Measurements from ENCODE around the gene PCNT.

Gene PCNT

GRCh38 chr21:46434322-46434958, 110.5 kb downstream of the PCNT start:
- Histone ChIP-seq H3K27me3 (ENCODE audit: low read depth, low read length) (no peaks in the 10 kb centered on the region), H3K9me3 (ENCODE audit: control insufficient read depth in 1 of 2, low read length in 2 of 2) (no peaks in the 10 kb centered on the region), H3K36me3 (ENCODE audit: control insufficient read depth in 1 of 2, insufficient read depth in 2 of 2, low read length in 2 of 2) (peaks cover 18 to 71% of the 10 kb centered on the region in 2 donors)

GRCh38 chr21:46435786-46436227, 111.9 kb downstream of the PCNT start:
- H3K27me3 ChIP-seq (ENCODE audit: low read depth, low read length) = no peaks in the 10 kb centered on the region
- H3K27ac ChIP-seq (ENCODE audit: low read length) = no peak overlapping the region
- H3K36me3 ChIP-seq (ENCODE audit: control insufficient read depth in 1 of 2, insufficient read depth in 2 of 2, low read length in 2 of 2) = peaks cover 20 to 74% of the 10 kb centered on the region in 2 donors
- H3K4me3 ChIP-seq (ENCODE audit: low read depth in 1 of 2, low read length in 2 of 2) = no peak overlapping the region
- no peaks in the 10 kb centered on the region for H3K9me3 ChIP-seq (ENCODE audit: control insufficient read depth in 1 of 2, low read length in 2 of 2)
- no peaks in the 10 kb centered on the region for H3K4me1 ChIP-seq (ENCODE audit: control insufficient read depth in 1 of 2, insufficient read depth in 2 of 2, low read length in 2 of 2)

More at GRCh38 chr21:46434322-46434958, 110.5 kb downstream of the PCNT start:
- Histone ChIP-seq H3K4me3 (ENCODE audit: low read depth in 1 of 2, low read length in 2 of 2) (no peak overlapping the region), H3K4me1 (ENCODE audit: control insufficient read depth in 1 of 2, insufficient read depth in 2 of 2, low read length in 2 of 2) (no peaks in the 10 kb centered on the region), H3K27ac (ENCODE audit: low read length) (no peak overlapping the region)

DNA sequence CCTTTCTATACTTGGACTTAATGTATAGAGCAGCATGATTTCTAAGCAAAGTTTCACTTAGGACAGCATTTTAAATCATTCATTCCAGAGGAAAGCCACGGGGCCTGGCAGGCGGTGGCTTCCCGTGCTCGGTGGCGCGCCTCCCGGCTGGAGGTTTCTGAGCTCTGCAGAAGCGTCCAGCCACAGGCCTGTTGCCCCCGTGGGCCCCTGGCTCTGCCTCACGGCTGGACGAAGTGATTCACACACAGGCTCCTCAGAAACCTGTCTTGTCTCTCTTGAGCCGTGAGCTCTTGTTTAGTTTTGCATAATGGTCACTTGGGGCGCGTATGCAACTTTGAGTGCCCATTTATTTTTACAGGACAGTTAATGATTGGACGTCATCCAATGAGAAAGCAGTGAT, 112.7 kb downstream of the PCNT start:
- no peak overlapping the region for H3K27ac ChIP-seq (ENCODE audit: low read length)
- H3K27me3 ChIP-seq (ENCODE audit: low read depth, low read length) = no peaks in the 10 kb centered on the region
- H3K36me3 ChIP-seq (ENCODE audit: control insufficient read depth in 1 of 2, insufficient read depth in 2 of 2, low read length in 2 of 2) = peaks cover 24 to 74% of the 10 kb centered on the region in 2 donors
- H3K4me1 ChIP-seq (ENCODE audit: control insufficient read depth in 1 of 2, insufficient read depth in 2 of 2, low read length in 2 of 2) = no peaks in the 10 kb centered on the region
- no peaks in the 10 kb centered on the region for H3K9me3 ChIP-seq (ENCODE audit: control insufficient read depth in 1 of 2, low read length in 2 of 2)
- H3K4me3 ChIP-seq (ENCODE audit: low read depth in 1 of 2, low read length in 2 of 2) = no peak overlapping the region

DNA sequence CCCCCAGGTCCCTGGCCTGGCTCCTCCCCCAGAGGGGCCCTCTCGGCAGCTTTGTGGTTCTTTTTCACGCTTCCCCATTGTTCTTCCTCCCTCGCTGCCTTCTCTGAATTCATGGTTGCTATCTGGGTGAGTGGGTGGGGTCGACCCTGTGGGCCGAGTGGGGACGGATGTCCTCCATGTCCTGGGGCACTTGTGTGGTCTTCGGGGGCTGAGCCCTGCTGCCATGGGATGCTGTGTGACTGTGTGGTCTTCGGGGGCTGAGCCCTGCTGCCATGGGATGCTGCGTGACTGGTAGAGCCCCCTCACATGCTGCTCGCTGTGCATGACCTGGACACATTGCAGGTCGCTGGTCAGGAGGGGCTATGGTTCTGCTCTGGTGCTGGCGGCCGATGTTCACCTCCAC, 113.1 kb downstream of the PCNT start:
- Histone ChIP-seq H3K9me3 (ENCODE audit: control insufficient read depth in 1 of 2, low read length in 2 of 2) (no peaks in the 10 kb centered on the region), H3K4me3 (ENCODE audit: low read depth in 1 of 2, low read length in 2 of 2) (no peak overlapping the region), H3K4me1 (ENCODE audit: control insufficient read depth in 1 of 2, insufficient read depth in 2 of 2, low read length in 2 of 2) (no peaks in the 10 kb centered on the region), H3K27me3 (ENCODE audit: low read depth, low read length) (no peaks in the 10 kb centered on the region), H3K36me3 (ENCODE audit: control insufficient read depth in 1 of 2, insufficient read depth in 2 of 2, low read length in 2 of 2) (peaks cover 24 to 74% of the 10 kb centered on the region in 2 donors), H3K27ac (ENCODE audit: low read length) (no peak overlapping the region)

DNA sequence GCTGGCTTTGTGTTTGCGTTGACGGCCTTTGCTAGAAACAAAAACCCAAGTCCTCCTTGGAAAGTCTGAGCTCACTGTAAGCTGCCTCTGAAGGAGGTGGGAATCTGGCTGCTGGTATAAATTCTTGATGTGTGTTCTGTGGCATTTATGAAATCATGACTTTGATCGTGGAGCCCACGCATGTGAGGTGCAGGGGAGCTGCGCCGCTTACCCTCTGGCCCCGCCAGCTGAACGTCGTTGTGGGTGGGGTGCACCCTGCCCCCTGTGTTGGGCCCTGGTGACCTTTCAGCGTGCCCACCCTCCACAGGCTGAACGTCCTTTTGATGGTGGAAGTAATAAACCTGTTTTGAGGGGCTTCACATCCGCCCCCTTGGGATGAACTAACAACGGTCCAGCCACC, 113.6 kb downstream of the PCNT start:
- Histone ChIP-seq H3K9me3 (ENCODE audit: control insufficient read depth in 1 of 2, low read length in 2 of 2) (no peaks in the 10 kb centered on the region), H3K27me3 (ENCODE audit: low read depth, low read length) (no peaks in the 10 kb centered on the region), H3K4me3 (ENCODE audit: low read depth in 1 of 2, low read length in 2 of 2) (no peak overlapping the region), H3K27ac (ENCODE audit: low read length) (no peak overlapping the region), H3K36me3 (ENCODE audit: control insufficient read depth in 1 of 2, insufficient read depth in 2 of 2, low read length in 2 of 2) (peaks cover 24 to 73% of the 10 kb centered on the region in 2 donors), H3K4me1 (ENCODE audit: control insufficient read depth in 1 of 2, insufficient read depth in 2 of 2, low read length in 2 of 2) (no peaks in the 10 kb centered on the region)

DNA sequence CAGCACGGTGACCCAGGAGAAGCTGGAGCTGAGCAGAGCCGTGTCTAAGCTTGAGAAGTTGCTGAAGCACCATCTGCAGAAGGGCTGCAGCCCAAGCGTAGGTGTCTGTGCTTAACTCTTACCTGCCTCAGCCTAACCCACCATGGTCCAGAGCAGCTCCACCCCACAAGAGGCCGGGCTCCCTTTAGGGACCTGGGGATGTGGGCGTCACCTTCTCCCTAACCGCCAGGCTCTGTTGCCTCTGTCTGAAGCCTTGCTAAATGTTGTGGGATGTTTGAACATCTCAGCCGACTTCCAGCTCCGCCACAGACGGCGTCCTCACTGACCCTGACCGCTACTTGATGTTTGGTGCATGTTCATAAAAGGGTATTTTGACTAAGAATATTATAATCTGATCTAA, 114.3 kb downstream of the PCNT start:
- Histone ChIP-seq H3K4me3 (ENCODE audit: low read depth in 1 of 2, low read length in 2 of 2) (no peak overlapping the region), H3K4me1 (ENCODE audit: control insufficient read depth in 1 of 2, insufficient read depth in 2 of 2, low read length in 2 of 2) (no peaks in the 10 kb centered on the region), H3K9me3 (ENCODE audit: control insufficient read depth in 1 of 2, low read length in 2 of 2) (no peaks in the 10 kb centered on the region), H3K27ac (ENCODE audit: low read length) (no peak overlapping the region), H3K36me3 (ENCODE audit: control insufficient read depth in 1 of 2, insufficient read depth in 2 of 2, low read length in 2 of 2) (peaks cover 24 to 75% of the 10 kb centered on the region in 2 donors), H3K27me3 (ENCODE audit: low read depth, low read length) (no peaks in the 10 kb centered on the region)

GRCh38 chr21:46439906-46440305, 116.0 kb downstream of the PCNT start:
- H3K27ac ChIP-seq (ENCODE audit: low read length) = no peak overlapping the region
- H3K36me3 ChIP-seq (ENCODE audit: control insufficient read depth in 1 of 2, insufficient read depth in 2 of 2, low read length in 2 of 2) = peaks cover 20 to 65% of the 10 kb centered on the region in 2 donors
- H3K9me3 ChIP-seq (ENCODE audit: control insufficient read depth in 1 of 2, low read length in 2 of 2) = no peaks in the 10 kb centered on the region
- H3K27me3 ChIP-seq (ENCODE audit: low read depth, low read length) = no peaks in the 10 kb centered on the region
- no peak overlapping the region for H3K4me3 ChIP-seq (ENCODE audit: low read depth in 1 of 2, low read length in 2 of 2)
- no peaks in the 10 kb centered on the region for H3K4me1 ChIP-seq (ENCODE audit: control insufficient read depth in 1 of 2, insufficient read depth in 2 of 2, low read length in 2 of 2)

- no peak overlapping the region for H3K4me3 ChIP-seq (ENCODE audit: low read depth in 1 of 2, low read length in 2 of 2)
- H3K27ac ChIP-seq (ENCODE audit: low read length) = no peak overlapping the region
- peaks cover 19 to 62% of the 10 kb centered on the region in 2 donors for H3K36me3 ChIP-seq (ENCODE audit: control insufficient read depth in 1 of 2, insufficient read depth in 2 of 2, low read length in 2 of 2)
- H3K27me3 ChIP-seq (ENCODE audit: low read depth, low read length) = no peaks in the 10 kb centered on the region
- H3K9me3 ChIP-seq (ENCODE audit: control insufficient read depth in 1 of 2, low read length in 2 of 2) = no peaks in the 10 kb centered on the region
- H3K4me1 ChIP-seq (ENCODE audit: control insufficient read depth in 1 of 2, insufficient read depth in 2 of 2, low read length in 2 of 2) = no peaks in the 10 kb centered on the region
Observed at GRCh38 chr21:46441331-46441730, 117.4 kb downstream of the PCNT start.

- H3K36me3 ChIP-seq (ENCODE audit: control insufficient read depth in 1 of 2, insufficient read depth in 2 of 2, low read length in 2 of 2) = peaks cover 19 to 61% of the 10 kb centered on the region in 2 donors
Observed at GRCh38 chr21:46441961-46442498, 118.1 kb downstream of the PCNT start.

DNA sequence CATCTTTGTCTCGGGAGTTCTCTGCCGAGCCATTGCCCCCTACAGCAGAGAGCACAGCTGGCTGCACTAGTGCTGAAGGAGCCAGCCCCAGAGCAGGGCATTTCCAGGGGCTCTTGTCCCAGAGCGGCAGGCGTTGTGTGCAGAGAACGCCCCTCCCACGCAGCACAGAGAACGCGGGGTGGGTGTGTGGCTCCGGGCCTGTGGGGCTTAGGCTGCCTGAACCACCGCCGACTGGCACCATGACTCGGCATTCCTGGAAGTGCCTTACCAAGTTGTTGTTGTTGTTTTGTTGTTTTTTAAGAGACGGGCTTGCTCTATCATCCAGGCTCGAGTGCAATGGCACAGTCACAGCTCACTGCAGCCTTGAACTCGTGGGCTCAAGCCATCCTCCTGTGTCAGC, 119.0 kb downstream of the PCNT start:
- no peak overlapping the region for H3K27ac ChIP-seq (ENCODE audit: low read length)
- H3K4me1 ChIP-seq (ENCODE audit: control insufficient read depth in 1 of 2, insufficient read depth in 2 of 2, low read length in 2 of 2) = no peaks in the 10 kb centered on the region
- H3K9me3 ChIP-seq (ENCODE audit: control insufficient read depth in 1 of 2, low read length in 2 of 2) = no peaks in the 10 kb centered on the region
- peaks cover 15 to 54% of the 10 kb centered on the region in 2 donors for H3K36me3 ChIP-seq (ENCODE audit: control insufficient read depth in 1 of 2, insufficient read depth in 2 of 2, low read length in 2 of 2)
- no peaks in the 10 kb centered on the region for H3K27me3 ChIP-seq (ENCODE audit: low read depth, low read length)
- H3K4me3 ChIP-seq (ENCODE audit: low read depth in 1 of 2, low read length in 2 of 2) = no peak overlapping the region

More at GRCh38 chr21:46441961-46442498, 118.1 kb downstream of the PCNT start:
- Histone ChIP-seq H3K9me3 (ENCODE audit: control insufficient read depth in 1 of 2, low read length in 2 of 2) (no peaks in the 10 kb centered on the region), H3K27me3 (ENCODE audit: low read depth, low read length) (no peaks in the 10 kb centered on the region), H3K4me3 (ENCODE audit: low read depth in 1 of 2, low read length in 2 of 2) (no peak overlapping the region), H3K27ac (ENCODE audit: low read length) (no peak overlapping the region), H3K4me1 (ENCODE audit: control insufficient read depth in 1 of 2, insufficient read depth in 2 of 2, low read length in 2 of 2) (no peaks in the 10 kb centered on the region)

DNA sequence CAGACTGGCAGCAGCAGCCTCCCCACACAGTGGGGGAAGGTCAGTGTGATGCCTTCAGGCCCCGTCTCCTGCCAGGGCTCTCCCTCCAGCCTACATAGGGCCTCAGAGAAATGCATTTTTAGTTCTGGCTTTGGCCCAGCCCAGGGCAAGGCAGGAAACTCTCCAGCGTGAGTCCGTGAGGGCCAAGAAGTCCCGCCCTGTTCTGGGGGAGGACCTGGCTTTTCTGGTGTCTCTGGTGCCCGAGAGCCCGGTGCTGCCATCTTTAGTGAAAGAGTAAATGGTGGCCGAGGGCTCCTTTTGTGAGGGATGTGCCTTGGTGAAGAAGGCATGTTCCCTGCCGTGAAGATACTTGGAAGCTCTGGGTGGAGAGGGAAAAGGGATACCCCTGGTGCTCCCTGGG, 120.0 kb downstream of the PCNT start:
- Histone ChIP-seq H3K36me3 (ENCODE audit: control insufficient read depth in 1 of 2, insufficient read depth in 2 of 2, low read length in 2 of 2) (peaks cover 11 to 50% of the 10 kb centered on the region in 2 donors), H3K27me3 (ENCODE audit: low read depth, low read length) (no peaks in the 10 kb centered on the region), H3K4me1 (ENCODE audit: control insufficient read depth in 1 of 2, insufficient read depth in 2 of 2, low read length in 2 of 2) (no peaks in the 10 kb centered on the region), H3K4me3 (ENCODE audit: low read depth in 1 of 2, low read length in 2 of 2) (no peak overlapping the region), H3K27ac (ENCODE audit: low read length) (no peak overlapping the region), H3K9me3 (ENCODE audit: control insufficient read depth in 1 of 2, low read length in 2 of 2) (no peaks in the 10 kb centered on the region)

DNA sequence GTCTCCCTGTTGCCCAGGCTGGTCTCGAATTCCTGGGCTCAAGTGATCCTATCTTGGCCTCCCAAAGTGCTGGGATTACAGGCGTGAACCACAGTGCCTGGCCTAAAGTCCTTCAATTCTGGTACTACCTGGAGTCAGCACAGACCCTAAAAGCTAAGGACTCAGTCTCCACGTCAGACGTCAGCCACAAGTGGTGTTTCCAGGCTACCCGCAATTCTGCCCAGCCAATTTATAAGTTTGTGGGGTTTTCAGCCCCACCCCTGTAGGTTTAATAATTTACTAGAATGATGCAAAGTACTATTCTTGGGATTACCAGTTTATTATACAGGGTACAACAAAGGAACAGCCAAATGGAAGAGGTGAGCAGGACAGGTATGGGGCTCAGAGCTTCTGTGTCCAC, 124.2 kb downstream of the PCNT start:
- Histone ChIP-seq H3K9me3 (ENCODE audit: control insufficient read depth in 1 of 2, low read length in 2 of 2) (no peaks in the 10 kb centered on the region), H3K36me3 (ENCODE audit: control insufficient read depth in 1 of 2, insufficient read depth in 2 of 2, low read length in 2 of 2) (peaks cover 0 to 10% of the 10 kb centered on the region in 2 donors), H3K27me3 (ENCODE audit: low read depth, low read length) (no peaks in the 10 kb centered on the region), H3K4me1 (ENCODE audit: control insufficient read depth in 1 of 2, insufficient read depth in 2 of 2, low read length in 2 of 2) (no peaks in the 10 kb centered on the region), H3K4me3 (ENCODE audit: low read depth in 1 of 2, low read length in 2 of 2) (no peak overlapping the region), H3K27ac (ENCODE audit: low read length) (no peak overlapping the region)

All from muscle layer of duodenum (tissue), 2 donors.